GF-D8 (cell line): ENCODE data around the gene ZSCAN23.
"Not testable (repeated sequence)": the region's sequence is repeated elsewhere in the genome, so short reads cannot be mapped to it uniquely, and the experiment has no call there.

Experiments used
- DNase-seq: peaks from one replicate; lab custom pipeline; 2025; lab: John Stamatoyannopoulos, UW

Gene ZSCAN23

DNA sequence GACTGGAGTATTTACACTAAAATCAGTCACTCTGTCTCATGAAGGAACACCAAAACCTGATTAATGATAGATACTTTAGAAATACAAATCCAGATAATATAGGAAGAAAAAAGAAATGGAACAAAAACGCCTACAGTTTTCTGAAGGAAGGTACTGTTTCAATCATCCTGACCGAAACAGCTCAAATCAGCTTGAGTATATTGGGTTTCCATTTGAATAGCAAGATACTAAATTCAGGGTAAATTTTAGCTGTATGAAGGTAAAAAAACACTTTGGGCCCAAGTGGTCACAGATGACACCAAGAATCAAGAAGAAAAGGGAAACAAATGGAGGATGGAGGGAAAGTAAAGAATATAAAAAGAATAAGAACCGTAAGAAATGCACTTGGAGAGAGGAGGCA lies 6.9 kb downstream of the ZSCAN23 start:
- DNase-seq, result no peak

DNA sequence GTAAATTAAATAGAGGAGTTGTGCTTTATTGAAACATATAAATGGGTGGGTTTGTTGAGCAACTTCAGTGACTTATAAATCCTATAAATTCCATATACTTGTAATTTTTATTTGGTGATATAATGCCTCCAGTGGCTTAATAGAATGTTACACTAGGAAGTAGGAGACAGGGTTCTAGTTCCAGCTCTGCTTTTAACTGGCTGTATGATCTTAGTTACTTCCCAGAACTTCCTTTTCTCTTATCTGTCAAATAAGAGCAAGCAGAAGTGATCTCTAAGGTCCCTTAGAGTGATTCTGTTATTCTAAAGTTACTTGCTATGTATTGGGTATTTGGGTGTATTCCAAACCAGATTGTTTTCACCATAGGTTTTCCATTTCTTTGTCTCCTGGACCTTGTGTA lies 10.2 kb downstream of the ZSCAN23 start:
- peak; percentile 76 for DNase-seq

DNA sequence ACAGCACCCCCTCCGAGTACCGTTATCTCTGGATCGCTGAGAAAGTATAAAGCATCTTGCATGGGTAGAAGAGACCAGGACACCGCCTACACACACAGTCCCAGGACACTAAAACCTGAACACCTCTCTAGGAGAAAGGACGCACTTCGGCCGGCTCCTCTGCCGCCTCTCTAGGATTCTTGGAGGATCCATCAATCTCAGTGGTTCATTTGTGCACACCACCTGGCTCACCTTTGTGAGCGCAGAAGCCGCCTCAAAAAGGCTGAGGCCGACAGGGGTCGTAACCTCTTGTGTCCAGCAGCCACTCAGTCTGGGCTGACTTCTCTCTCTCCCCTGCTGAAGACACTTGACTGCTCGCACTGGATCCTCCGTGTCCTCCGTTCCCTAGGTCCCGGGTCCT lies 13.5 kb downstream of the ZSCAN23 start:
- no peak for DNase-seq

DNA sequence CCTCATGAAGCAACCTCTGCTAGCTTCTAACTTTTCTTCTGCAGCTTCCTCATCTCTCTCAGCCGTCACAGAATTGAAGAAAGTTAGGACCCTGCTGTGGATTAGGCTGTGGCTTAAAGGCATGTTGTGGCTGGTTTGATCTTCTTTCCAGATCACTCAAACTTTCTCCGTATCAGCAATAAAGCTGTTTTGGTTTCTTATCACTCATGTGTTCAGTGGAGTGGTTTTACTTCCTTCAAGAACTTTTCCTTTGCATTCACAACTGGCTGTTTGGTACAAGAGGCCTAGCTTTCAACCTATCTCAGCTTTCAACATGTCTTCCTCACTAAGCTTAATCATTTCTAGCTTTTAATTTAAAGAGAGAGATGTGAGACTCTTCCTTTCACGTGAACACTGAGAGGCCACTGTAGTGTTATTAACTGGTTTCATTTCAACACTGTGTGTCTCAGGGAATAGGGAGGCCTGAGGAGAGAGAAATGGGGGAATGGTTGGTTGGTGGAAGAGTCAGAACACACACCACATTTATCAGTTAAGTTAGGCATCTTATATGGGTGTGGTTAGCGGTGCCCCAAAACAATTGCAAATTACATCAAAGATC lies 17.2 kb downstream of the ZSCAN23 start:
- DNase-seq, result peak; percentile 82

DNA sequence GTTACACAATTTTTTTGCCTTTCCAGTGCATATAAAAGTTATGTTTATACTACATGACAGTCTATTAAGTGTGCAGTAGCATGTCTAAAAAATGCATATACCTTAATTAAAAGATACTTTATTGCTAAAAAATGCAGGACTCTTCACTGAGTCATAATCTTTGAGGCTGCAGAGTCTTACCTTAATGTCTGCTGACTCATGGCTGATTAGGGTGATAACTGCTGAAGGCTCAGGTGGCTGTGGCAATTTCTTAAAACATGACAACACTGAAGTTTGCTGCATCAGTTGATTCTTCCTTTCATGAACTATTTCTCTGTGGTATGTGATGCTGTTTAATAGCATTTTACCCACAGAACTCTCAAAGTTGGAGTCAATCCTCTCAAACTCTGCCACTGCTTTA lies 19.1 kb downstream of the ZSCAN23 start:
- DNase-seq, result no peak

DNA sequence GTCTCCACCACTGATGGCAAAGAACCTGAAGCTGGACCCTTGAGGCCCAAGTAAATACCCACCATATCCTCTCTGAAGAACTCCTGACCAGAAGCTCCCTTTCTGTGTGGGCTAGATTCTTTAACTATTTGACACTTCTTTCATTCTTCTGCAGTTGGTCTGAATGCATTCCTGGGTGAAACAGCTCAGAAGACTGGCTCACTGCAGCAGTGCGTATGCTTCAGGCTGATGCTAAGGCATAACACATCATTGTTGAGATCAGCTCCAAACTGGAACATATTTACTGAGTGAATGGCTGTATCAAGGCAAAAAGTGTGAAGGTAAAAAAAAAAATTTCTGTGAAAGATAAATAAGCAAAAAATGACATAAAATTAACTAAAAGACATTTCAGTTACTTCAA lies 19.7 kb downstream of the ZSCAN23 start:
- DNase-seq, result no peak

DNA sequence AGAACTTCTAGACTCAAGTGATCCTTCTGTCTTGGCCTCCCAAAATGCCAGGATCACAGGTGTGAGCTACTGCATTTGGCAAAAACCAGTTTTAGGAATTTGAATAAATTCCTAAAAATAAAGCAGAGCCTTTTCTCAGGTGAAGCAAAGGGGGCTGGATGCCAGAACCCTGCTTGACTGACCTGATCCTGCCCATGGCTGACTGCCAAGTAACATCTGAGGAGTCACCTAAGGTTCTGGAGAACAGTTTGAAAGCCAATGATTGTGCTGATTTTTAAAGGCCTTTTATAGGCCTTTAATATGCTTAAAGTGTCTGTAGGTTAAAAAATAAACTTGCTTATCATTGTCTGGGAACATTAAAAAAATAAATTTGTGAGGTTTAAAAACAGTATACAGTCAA lies 29.6 kb downstream of the ZSCAN23 start:
- DNase-seq, result no peak

DNA sequence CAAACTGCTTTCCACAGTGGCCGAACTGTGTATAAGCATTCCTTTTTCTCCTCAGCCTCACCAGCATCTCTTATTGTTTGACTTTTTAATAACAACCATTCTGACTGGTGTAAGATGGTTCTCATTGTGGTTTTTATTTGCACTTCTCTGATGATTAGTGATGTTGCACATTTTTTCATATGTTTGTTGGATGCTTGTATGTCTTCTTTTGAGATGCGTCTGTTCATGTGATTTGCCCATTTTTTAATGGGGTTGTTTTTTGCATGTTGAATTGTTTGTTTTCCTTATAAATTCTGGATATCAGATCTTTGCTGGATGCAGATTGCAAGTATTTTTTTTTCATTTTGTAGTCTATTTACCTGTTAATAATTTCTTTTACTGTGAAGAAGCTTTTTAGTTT lies 32.5 kb downstream of the ZSCAN23 start:
- DNase-seq, result no peak

DNA sequence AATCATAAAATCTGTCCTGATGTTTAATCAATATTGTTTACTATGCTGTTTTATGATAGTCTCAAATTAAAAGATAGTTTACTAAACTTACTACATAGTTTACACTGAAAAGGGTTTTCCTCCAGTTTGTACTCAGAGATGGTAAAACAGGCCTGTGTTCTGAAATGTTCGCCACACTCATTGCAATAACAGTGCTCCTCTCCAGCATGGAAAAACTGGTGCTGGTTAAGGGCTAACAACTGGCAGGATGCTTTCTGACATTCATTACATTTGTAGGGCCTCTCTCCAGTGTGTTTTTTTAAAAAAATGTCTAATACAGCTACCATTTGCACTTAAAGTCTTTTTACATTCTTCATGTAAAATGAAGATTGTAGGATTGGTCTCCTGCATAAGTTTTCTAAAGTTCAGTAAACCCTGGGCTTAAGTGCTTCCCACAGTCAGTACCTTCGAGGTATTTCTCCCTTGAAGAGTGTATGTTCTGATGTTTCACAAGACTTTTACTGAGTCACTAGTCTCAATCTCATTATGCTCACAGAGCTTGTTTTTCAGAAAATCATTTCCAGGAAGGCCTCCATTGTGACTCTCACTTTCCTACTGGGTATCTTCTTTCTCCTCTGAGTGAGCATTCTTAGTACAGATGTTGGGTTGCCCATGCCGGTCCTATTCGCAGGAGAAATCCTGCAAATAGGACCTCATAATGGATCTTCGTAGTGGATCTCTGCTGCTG lies 35.1 kb downstream of the ZSCAN23 start:
- no peak for DNase-seq

DNA sequence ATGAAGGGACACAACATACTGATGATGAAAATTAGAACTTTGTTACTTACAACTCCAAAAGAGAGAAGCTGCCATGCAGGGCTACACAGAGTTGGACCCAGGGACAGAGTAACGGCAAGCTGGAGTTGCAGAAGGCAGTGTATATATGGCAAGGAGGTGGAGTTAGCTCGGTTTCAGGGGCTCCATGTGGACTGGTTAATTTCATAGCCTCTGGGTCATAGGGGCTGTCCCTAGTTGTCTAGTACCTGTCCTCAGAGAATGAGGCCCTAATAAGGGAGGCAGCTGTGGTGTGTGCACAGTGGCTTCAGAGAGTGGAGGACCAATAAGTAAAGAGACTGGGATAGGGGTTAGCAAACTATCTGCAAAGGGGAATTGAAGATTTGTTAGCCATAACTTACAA lies 35.9 kb downstream of the ZSCAN23 start:
- no peak for DNase-seq

DNA sequence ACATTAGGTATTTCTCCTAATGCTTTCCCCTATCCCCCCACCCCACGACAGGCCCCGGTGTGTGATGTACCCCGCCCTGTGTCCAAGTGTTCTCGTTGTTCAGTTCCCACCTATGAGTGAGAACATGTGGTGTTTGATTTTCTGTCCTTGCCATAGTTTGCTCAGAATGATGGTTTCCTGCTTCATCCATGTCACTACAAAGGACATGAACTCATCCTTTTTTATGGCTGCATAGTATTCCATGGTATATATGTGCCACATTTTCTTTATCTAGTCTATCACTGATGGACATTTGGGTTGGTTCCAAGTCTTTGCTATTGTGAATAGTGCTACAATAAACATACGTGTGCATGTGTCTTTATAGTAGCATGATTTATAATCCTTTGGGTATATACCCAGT lies 39.4 kb downstream of the ZSCAN23 start:
- DNase-seq, result not testable (repeated sequence)

DNA sequence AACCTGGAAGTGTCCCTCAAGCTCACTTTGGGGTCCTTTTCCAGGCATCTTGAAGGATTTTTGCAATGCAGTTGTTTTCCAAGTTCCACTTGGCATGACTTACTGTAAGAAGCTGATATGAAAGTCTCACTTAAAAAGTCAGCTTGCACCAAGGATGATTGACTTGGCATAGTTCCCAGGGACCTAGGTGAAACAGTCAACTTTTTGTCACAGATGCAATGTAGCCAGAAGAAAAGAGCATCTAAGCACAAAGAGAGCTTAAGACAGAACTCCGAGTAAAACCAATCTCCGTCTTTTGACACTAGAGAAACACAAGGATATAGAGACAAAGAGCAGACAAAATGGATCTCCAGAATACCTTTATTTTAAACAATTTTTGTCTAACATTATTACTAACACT lies 41.1 kb downstream of the ZSCAN23 start:
- DNase-seq, result no peak

DNA sequence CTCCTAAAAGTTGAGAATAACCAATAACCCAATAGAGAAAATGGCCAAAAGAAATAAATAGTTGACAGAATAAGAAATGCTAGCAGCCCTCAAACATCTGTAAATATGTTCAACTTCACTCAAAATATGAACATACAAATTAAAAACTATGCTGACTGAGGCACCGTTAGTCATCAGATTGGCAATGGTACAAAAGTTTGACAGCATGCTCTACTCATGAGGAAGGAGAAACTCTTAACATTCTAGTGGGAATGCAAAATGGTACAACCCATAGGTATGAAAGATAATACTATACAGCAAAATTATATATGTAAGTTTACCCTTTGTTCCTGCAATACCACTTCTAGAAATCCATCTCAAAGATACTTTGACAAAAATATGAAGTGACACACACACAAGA lies 42.1 kb downstream of the ZSCAN23 start:
- DNase-seq, result no peak

DNA sequence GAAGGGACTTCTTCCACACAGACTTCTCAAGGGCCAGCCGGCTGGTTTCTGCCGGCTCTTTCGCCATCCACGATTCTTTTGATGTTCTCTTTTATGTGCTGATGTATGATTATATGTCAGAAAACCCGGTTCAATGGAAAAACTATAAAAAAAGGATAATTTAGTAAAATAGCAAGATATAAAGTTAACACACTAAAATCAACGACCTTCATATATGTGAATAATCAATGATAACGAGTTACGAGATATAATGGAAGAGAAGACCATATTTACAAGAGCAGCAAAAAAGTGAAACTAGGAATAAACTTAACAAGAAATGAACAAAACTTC lies 43.2 kb downstream of the ZSCAN23 start:
- no peak for DNase-seq

DNA sequence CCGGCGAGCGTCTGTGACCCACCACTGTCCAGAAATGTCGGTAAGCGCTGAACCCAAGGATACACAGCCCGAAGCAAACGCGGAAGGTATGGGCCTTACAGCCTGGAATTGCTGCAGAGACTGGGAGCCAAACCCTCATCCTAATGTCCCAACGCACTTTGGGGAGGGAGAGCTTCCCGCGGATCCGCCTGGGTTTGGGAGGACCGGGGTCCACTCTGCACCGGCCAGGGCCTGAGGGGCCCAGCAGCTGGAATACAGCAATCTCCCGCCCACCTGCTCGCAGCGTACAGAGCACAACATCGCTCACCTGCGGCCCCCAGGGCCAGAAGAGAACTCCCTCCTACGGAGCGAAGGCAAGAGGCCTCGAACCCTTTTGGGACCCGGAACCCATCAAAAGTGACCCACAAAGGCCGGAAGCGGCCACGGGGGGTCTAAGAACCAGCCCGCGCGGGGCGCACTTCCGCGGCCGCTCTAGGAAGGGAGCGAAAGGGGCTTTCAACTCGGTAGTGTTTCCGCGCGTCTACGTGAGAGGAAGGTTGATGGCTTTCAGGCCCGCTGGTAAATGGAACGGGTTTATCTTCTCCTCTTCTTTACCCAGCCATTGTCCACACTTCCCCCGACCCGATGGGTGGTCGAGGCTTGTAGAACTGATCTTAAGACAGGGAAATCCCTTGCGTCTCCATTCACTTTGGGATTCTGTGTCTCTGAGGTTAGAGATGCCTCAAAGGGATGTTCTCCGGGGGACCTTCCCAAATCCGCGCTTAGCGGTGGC lies 43.8 kb downstream of the ZSCAN23 start, which contains the start of gene ZSCAN12:
Gene ZSCAN12 (minus strand): TSS at position 398 of the 772 bp plus-strand sequence. CDS start 1,342 bp downstream, outside the sequence.
- peak; percentile 47 for DNase-seq

DNA sequence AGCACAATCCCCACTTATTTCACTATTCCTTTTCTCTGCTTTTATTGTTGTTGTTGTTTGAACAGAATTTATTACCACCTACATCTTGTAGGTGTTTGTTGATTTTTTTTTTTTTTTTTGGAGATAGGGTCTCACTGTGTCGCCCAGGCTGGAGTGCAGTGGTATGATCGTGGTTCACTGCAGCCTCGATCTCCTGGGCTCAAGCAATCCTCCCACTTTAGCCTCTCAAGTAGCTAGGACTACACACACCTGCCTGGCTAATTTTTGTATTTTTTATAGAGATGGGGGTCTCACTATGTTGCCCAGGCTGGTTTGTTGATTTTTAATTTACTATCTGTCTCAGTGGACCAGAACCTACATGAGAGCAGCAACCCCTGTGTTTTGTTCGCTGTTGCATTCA lies 47.4 kb downstream of the ZSCAN23 start:
- no peak for DNase-seq

DNA sequence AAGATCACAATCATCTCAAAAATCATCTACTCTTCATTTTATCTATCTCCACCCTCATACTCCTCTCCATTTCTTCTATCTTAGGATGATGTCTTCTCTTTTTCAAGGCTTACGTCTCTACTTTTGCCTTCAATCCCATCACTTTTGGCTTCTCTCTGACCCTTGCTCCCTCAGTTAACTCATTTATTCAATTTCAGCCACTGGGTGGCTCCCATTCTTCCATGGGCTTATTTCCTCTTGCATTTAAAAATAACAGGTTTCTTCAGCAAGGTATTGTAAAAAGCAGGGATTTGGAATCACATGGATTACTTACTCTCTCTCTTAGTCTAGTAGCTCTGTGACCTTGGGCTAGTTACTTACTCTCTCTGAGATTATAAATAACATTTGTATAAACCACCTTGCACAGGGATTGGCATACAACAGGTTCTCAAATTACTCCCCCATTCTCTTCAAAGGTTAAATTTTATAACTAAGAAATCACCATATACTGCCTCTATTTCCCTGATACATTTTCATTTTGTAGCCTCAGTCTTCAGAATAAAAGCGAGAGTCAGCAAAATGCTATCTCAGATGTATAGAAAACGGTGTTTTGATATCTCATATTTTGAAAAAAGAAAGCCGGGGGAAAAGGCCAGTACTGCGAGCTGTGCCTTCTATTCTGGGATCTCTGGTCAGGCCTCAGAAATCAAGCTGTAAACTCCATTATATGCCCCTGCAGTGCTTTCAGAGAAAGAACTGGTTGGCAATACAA lies 49.2 kb downstream of the ZSCAN23 start:
- DNase-seq, result no peak

DNA sequence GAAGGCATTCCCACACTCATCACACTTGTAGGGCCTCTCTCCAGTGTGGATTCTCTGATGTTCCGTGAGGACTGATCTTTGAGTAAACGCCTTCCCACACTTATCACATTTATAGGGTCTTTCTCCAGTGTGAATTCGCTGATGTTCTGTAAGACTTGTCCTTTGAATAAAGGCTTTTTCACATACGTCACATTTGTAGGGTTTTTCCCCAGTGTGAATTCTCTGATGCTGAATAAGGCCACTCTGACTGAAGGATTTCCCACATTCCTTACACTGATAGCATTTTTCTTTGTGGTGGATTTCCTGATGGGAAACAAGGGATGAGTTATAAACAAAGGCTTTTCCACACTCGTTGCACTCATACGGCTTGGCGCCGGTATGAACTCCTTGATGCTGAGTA lies 52.6 kb downstream of the ZSCAN23 start:
- DNase-seq, result no peak

DNA sequence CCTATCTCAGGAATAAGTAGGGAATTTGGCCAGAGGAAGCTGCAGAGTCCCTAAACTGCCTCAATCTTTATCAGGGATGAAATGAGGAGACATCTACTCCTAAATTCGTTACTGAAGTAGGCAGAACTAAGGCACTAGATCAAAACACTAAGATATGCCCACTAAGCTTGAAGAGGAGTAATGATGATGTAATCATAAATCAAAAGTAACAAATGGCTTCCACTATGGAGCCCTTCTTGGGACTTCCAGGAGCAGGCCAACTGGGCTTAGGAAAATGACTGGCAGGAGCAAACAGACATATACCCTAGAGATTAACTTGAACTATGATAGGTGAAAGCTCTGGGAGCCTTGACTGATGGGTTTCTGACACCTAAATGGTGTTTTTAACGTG lies 59.2 kb downstream of the ZSCAN23 start:
- DNase-seq, result no peak

DNA sequence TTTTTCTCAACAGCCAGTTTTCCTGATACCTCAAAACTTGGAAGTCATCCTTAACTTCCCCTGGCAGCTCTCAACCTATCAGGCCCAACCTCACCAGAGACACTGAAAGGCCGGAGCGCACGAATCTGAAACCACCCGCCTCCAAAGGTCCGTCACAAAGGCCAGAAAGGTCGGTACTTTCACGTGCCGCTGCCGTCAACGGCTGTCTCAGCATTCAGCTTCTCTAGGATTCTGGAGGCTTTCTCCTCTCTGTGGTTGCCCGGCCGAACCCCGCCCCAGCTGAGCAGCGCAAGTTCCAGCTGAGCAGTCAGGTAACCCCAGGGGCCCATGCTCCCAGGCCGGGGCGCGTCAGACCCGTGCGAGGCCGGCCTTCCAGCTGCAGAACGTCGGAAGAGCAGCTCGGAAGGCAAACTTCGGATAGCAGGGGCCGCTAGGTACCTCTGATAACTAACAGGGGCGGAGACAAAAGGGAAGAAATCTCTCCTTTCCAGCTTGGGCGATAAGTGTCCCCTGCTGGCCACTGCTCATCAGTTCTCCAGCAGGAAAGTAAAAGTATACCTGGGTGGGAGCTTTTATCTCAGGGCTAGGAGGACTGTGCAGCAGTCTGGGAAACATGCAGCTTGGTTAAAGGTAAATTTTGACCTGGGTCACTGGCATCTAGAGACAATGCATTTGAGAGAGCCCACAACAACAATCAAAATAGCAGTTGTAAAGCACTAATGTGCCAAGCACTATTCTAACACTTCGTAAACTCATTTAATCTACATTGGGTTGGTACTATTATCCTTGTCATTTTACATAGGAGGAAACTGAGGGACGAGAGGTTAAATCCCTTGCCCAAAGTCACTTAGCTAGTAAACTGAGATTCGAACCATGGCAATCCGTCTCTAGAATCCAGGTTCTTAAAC lies 59.8 kb downstream of the ZSCAN23 start:
- DNase-seq, result peak; percentile 78
